C4-2B (cell line): ENCODE results near the gene YBX1.
A peak's percentile ranks its signal among the peaks of the same experiment; 100 is the strongest.

Source experiments
- H3K27ac ChIP-seq: fragments of 450-650 bp; 2 replicates; pipeline ENCODE4 v1.5.1; 2017
- ZFX ChIP-seq: fragments of 450-650 bp; IDR thresholded peaks from 2 replicates; pipeline ENCODE4 v1.6.1; 2017
- TF ChIP-seq, protein P1 (sequence below): fragments of 450-650 bp; conservative IDR thresholded peaks from 2 replicates; pipeline ENCODE4 v1.5.1; 2017; ENCODE audit warnings: mild to moderate bottlenecking

YBX1 gene

DNA sequence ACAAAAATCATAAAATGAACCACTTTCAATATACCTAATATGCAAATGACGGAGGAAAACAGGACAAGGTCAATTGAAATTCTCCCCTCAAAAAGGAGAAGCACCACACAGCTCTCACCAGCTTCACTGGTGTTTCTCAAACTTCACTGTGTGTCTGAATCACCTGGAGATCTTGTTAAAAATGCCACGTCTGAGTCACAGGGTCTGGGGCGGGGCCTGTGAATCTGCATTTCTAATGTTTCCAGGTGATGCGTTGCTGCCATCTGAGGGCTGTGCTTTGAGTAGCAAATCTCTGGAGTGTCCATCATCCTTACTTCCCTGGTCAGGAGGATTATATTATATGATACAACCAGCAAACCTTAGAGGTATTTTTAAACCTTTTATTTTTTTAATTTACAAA is 48.8 kb downstream of the YBX1 start:
- TF ChIP-seq, protein P1, sequence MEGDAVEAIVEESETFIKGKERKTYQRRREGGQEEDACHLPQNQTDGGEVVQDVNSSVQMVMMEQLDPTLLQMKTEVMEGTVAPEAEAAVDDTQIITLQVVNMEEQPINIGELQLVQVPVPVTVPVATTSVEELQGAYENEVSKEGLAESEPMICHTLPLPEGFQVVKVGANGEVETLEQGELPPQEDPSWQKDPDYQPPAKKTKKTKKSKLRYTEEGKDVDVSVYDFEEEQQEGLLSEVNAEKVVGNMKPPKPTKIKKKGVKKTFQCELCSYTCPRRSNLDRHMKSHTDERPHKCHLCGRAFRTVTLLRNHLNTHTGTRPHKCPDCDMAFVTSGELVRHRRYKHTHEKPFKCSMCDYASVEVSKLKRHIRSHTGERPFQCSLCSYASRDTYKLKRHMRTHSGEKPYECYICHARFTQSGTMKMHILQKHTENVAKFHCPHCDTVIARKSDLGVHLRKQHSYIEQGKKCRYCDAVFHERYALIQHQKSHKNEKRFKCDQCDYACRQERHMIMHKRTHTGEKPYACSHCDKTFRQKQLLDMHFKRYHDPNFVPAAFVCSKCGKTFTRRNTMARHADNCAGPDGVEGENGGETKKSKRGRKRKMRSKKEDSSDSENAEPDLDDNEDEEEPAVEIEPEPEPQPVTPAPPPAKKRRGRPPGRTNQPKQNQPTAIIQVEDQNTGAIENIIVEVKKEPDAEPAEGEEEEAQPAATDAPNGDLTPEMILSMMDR = peak; percentile 62
- TF ChIP-seq ZFX = no peak
- no peak overlapping the region for H3K27ac ChIP-seq

DNA sequence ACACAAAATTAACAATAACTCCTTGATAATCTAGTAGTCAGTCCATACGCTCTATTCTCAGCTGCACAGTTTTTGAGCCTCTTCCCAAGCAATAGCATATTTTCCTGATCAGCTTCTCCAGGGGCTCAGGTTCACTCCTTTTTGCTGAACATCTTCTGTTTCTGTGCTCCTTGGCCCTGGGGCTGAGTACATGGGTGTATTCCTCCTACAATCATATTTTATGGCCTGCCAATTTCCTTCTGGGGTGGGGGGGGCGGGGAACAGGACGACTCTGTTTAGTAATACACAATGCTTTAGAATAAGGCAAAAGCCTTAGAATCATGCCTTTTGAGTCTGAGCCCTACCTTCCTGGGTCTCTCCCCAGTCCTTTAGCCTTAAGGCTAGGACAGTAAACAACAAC is 49.4 kb downstream of the YBX1 start:
- no peak overlapping the region for H3K27ac ChIP-seq
- TF ChIP-seq, protein P1 = no peak
- TF ChIP-seq ZFX = no peak

DNA sequence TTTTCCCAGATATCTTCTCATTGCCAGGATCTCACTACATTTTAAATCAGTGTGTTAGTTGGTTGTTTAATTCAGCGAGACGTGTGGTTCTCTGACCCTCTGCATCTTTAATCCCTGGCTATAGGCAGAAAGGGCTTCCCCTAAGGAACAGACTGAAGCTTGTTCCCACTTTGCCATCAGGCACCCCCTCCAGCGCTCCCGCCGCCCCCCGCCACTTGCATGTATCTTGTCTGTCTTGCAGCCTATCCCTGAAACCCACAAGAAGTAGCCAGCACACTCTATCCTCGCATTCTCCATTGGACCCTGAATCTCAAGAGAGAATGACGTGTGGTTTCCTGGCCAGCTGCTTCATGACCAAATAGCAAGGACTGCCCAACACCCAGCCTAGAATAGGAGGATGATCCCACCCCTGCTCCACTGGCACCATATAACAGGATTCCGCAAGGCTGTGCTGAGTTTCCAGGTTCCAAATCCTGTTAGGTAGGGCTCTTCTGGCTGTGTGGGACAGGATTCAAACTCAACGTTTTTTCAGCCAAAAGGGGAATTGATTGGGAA is 50.0 kb downstream of the YBX1 start:
- TF ChIP-seq, protein P1 = no peak
- H3K27ac ChIP-seq = no peak overlapping the region

DNA sequence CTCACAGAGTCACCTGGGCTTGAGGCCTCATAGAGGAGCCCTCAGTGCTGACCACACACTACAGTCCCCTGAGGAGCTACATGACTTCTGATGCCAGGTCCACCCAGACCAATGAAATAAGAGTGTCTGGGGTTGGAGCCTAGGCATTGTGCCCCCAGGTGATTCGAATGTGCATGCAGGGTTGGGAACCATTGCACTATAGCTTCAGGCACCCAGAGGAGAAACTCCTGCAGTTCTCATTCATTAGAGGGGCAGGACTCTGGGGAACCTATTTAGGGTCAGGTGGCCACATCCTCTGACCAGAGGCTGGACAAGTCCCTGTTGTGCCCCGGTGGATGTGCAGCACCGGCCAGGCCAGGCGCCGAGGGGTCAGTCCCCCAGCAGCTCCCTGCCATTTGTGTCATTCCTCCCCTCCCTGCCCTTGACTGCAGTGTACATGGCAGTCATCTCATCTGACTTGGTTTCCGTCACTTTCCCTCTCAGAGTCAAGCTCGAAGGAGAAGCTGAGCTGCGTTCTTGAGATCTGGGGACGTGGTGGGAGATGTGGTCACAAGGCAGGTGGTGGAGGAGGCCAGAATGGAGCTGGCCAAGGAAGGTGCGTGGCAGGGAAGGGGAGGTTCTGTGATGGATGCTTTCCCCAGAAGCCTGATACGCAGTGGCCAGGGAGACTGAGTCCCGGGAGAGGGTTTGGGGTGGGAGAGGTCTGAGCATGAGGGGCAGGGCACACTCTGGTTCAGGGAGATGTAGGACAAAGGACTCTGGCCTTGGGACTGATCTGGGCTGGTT is 51.4 kb downstream of the YBX1 start:
- TF ChIP-seq, protein P1 = no peak
- TF ChIP-seq ZFX = no peak
- no peak overlapping the region for H3K27ac ChIP-seq

DNA sequence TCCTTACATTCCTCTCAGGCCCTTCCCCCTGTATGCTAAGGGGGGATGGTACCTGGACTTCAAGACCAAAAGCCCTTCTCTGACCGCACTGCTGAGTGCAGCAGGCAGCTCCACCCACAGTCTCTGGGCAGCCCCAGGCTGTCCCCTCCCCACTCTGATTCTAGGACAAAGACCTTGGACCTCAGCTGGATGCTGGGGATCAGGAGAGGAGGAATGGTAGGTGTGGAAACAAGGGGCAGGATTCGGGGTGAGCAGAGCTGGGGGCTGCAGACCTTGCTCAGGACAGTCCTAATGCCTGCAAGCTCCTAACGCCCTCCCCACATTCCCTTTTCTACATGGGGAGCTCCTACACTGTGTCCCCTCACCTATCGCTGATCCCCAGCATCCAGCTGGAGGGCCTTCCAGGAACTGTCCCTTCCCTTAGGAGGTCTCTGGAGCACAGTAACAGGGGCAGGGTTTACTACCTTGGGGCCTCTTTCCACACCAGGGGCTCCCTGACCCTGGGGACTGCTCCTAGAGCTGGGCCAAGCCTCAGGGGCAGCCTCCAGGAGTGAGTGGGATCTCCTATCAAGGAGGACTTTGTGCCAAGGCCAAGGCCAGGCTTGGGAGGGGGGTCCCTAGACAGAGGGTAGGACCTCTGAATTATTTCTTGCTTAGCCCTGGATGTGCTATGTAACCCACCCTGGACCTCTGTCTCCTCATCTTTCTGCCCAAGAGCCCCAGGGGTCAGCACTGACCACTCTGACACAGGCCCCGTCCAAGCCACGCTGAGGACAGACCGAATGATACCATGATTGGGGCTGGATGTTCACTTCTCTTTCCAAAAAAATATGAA is 52.2 kb downstream of the YBX1 start:
- no peak for TF ChIP-seq ZFX
- TF ChIP-seq, protein P1 = no peak
- H3K27ac ChIP-seq = no peak overlapping the region

DNA sequence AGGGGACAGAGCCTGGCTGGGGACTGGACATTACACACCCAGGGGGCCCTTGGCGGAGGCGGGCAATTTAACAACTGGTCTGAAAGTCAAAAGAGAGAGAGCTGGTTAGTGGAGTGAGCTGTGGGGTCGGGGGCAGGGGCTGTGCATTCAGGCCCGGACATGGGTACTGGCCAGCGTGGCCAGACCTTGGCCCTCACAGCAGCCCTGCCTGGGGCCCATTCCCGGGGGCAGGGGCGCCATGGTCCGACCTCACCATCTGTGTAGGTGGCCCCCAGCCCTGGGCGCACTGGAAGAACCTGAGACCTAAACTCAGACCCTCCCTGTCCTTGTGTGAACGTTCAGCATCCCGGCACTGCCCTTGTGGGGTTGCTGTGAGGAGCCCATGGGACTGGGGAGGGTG is 52.8 kb downstream of the YBX1 start:
- no peak overlapping the region for H3K27ac ChIP-seq
- TF ChIP-seq, protein P1 = no peak
- no peak for TF ChIP-seq ZFX

DNA sequence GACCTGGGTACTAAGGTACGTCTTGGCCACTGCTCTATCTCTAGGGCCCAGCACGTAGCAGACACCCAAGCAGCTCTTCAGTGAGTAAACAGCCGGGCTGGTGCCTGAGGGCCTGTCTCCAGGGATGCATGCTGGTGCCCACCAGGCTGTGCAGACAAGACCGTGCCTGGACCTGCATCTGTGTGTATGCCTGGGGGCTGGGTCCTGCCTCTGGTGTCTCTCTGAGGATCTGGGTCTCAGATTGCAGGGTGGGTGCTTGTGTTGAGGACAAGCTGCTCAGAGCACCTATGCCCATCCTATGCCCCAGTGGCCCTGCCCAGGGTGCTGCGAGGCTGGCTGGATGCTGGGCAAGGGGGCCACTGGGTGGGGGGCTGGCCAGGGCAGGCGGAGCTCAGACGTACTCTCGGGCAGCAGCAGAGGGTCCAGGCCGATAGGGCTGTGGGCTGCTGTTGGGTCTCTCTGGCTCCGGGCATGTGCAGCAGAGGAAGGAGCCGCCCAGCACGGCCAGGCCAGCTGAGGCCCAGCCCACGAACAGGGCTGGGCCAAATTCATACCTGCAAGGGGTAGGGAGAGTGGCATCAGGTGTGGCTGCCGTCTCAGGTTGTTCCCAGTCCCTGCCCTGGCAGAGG is 53.4 kb downstream of the YBX1 start:
- no peak overlapping the region for H3K27ac ChIP-seq
- no peak for TF ChIP-seq ZFX
- TF ChIP-seq, protein P1 = no peak
